HG03060 (cell line): Measurements from ENCODE around the gene KCNAB1.

ENCODE experiments used
- ATAC-seq: cut with Tn5 transposase; IDR thresholded peaks from one replicate; pipeline ENCODE4 v1.9.1; 2021; ENCODE audit warnings: low read depth, moderate number of reproducible peaks; ENCODE audit not compliant: unreplicated experiment

KCNAB1 gene

DNA sequence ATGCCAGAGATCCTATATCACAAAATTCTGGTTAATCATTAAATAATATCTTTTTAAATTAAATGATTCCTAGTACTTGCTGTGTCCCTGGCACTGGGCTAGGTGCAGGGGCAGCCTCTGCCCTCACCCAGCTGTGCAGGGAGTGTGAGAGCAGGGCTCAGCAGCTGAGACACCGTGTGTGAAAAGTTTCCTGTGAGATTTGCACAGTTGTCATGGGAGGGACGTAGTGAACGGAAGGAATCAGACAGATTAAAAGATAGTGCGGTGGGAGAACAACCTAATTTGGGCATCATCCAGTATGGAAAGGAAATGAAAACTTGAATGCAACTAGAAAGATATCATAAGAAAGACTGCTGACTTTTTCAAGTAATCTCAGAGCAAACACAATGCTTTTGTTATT lies 230.4 kb downstream of the KCNAB1 start:
- no peak for ATAC-seq

DNA sequence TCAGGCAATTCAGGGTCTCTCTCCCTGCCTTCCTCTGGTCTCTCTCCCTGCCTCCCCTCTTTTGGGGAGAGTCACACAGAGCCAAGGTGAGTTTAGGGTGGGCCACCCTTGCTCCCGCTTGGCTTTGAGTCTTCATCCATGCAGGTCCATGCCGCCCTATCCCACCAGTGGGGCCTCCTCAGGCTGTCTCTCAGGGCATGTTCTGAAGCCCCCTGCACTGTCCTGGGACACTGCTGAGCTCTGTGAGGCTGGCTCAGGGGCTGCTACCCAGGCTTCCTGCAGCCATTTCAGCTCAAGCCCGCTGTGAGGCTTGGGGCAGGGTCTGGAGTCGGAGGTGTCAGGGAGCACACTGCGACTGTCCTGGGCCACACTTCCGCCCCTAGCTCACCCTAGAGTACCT lies 231.4 kb downstream of the KCNAB1 start:
- no peak for ATAC-seq

DNA sequence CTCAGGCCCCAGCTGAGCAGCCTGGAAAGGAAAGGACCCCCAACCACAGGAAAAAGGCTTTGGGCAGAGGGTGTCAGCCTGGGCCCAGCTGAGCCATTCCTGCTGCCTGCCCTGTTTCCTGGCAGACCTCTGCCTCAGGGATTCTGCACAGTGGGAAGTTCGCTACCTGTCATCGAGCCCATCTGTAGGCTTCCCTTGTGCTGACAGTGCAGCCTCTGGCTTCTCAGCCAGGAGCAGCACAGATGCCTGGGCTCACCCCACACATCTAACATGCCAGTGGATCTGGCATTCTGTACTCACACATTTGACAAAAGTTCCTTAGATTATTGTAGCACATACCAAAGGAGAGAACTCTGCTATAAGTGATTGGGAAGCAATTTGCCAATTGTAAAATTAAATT lies 232.3 kb downstream of the KCNAB1 start:
- no peak for ATAC-seq

DNA sequence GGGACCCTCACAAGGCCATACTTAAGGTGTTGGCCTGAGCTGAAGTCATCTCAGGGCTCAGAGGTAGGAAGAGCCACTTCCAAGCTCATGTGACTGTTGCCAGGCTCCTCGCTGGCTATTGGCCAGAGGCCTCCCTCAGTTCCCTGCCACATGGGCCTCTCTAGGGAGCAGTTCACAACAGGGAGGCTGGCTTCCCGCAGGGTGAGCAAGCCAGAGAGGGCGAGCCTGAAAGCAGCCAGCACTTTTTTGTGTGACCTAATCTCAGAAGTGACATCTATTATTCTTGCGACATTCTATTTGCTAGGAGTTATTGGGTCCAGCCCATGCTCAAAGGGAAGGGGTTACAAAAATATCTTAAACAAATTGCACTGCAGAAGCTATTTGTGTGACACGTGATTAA lies 233.2 kb downstream of the KCNAB1 start:
- ATAC-seq = no peak

DNA sequence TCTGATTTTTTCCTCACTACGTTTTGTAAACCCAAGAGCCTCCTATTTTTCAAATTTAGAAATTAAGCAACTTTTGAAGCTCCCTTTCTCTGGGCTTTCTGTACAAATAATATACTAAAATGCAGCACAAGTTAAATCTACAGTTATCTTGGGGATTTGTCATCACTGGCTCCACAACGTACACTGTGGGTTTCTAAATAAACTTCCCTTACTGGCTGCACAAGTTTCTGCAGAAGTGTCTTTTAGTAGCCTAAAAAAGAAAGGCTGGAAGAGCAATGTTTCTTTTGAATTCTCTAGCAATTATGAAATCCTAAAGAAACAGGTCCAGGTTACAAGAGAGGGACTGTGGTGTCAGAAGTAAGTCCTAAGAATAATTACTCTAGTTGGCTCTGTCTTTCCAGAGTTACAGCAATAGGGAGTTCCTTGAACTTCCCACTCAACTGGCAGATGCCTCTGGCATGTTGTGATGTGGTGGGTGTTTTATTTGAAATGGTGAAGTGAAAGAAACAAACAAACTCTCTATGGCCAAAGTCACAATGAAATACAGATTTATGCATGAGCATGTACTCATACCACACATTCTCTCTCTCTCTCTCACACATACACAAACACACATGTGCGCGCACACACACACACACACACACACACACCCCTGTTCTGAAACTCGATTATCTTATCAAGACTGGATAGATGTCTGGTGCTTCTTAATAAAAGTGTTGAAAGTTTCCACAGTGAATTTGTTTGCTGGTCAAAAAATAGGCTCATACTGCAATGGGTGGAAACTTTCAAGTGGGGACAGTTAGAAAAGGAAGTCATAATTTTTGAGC lies 236.4 kb downstream of the KCNAB1 start:
- no peak for ATAC-seq

DNA sequence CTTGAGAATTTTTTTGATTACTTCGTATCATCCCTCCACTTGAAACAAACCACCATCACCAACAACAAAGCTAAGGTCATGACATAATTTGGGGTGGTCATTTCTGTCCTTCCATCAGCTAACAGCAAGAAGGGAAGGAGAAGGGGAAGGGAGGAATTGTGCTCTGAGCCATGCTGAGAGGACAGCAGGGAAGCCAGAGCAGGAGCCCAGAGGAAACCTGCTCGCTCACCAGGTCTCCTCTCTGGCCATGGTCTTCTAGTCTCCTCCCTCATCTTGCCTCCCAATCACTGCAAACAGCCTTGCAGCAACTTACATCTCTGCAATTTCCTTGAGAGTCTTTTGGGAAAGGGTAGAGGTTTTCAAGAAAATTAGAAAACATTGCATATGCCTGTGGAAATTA lies 237.9 kb downstream of the KCNAB1 start:
- no peak for ATAC-seq

DNA sequence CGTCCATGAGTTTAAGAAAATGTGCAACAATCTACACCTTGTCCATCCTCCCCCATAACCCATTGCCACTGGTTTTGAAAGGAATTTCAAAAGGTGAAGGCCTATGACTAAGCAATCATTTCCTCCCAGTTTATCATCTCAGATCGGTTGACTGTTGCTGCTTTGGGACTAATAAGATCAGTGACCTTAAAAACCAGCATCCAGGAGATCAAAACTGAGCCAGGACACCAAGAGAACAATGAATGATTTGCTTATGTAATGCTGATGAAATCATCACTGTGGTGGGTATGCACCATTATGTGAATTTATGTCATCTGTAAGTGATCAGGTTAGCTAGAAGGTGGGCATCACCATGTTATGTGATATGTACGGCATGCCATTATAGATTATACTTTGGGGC lies 239.0 kb downstream of the KCNAB1 start:
- no peak for ATAC-seq

DNA sequence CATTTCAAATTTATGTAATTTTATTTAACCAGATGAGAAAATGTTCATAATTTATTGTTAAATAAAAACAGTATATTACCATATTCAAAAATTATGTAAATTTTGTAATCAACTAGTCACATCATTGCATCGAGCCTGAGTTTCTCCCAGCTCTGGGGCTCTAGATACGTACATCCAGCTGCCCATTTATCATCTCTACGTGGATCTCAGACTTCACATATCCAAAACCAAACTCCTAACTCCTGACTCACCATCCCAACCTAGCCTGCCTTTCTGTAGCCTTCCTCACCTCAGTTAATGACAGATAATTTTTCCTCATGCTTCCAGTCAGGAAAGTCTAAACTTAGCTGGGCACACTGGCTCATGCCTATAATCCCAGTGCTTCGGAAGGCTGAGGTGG lies 239.7 kb downstream of the KCNAB1 start:
- no peak for ATAC-seq

DNA sequence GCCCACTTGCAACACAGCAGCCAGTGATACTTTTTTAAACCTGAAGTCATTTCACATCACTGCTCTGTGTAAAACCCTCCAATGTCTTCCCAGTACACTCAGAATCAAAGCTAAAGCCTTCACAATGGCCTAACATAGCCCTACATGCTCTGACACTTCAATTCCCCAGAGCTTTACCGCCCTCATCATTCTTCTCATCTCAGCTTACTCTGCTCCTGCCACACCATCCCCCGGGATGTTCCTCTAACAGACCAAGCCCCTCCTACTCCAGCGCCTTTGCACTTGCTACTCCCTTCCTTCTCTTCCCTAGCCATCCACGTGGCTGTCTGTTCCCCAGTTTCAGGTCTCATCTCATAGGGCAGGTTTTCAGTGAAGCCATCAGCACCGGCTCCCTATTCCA lies 240.6 kb downstream of the KCNAB1 start:
- no peak for ATAC-seq

DNA sequence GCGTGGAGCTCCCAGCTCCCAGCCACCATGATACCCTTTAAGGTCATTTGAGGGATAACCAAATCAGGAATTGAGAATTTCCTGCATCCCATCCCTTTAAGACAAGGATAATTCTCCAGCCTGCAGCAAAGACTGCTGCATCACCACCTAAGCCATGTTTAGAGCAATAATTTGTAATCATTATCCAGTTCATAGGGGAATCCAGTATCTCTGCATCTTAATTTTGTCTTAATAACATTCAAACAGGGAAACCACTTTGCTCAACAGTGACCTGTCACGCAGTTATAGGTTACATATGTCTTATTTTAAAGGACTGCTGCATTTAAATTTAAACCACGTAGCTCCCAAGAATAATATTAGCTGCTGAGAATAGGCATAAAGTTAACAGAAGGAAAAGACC lies 246.2 kb downstream of the KCNAB1 start:
- no peak for ATAC-seq

DNA sequence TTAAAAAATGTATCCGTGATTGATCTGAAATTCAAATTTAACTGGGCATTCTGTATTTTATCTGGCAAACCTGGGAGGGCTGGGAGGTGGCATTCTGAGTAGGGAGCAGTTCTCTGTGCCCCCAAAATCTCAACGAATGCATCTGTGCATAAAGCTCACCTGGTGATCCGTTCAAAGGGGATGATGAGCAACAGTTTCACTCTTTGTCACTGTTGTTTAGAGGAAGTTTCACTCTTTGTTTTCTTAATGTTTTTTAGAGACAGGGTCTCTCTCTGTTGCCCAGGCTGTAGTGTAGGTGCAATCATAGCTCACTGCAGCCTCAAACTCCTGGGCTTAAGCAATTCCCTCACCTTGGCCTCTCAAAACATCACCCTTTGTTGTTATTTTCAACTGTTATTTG lies 247.8 kb downstream of the KCNAB1 start:
- ATAC-seq = no peak

DNA sequence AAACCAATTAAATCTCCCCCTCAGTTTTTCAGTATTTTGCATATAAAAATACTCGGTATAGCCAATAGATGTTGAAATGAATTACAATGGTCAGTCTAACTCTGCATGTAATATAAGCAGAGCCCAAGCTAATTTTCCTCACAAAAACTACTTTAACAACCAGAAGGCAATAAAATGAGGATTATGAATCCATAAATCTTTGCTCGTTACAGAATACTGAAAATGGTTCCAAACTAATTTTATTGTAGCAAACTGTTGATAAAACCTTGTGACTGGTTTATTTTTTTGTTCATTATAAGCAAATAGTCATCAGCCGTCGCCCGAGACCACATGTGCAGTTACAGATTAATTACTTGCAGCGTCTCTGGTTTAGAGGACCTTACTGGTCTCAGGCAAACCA lies 251.3 kb downstream of the KCNAB1 start:
- no peak for ATAC-seq

DNA sequence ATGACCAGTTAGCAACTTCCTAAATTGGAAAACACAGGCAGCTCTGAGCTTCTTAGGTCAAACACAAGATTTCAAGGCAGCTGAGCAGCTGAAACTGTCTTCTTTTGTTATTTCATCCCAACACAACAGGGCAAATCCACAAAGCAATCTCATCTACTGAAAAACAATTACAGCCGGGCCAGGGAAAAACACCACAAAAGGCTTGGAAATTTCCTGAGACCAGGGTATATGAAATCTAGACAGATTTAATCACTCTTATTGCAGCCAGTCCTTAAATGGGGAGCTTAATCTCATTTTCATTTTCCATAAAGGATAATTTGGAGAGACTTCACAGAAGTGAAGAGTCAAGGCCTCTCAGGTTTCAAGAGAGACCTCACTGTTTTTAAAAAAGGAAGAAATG lies 252.7 kb downstream of the KCNAB1 start:
- ATAC-seq = no peak

DNA sequence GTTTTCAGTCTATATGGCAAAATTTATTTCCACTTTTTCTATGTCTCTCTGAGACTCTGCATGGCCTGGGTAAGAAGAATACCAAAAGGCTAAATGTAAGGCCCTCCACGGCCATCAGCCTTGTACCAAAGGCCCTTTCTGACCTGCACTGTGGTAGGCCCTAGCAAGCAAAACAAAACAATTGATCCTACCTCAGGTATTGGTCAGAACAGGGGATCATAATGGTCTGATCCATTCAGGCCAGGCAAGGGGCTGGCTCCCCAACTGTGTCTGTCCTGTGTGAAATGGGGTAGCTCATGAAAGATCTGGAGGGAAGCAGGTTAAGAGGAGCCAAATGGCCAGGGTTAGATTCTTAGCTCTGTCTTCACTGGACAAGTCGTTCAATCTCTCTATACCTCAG lies 253.3 kb downstream of the KCNAB1 start:
- ATAC-seq = no peak

DNA sequence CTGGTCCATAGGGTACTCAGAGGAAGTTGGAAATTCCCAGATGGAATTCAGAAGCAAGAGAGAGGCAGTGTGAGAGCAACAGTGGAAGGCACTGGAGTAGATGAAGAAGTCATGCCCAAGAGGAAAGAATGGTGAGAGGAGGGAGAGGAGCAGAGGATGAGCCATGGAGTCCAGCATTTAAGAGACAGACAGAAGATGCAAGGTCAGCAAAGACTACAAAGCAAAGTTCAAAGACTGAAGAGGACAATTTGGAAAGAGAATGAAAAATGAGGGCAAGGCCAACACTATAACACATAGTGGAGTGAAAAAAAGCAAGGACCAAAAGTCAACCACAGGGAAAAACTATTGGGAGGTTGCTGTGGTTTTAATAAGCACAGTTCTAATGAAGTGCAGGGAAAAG lies 255.8 kb downstream of the KCNAB1 start:
- ATAC-seq = no peak

DNA sequence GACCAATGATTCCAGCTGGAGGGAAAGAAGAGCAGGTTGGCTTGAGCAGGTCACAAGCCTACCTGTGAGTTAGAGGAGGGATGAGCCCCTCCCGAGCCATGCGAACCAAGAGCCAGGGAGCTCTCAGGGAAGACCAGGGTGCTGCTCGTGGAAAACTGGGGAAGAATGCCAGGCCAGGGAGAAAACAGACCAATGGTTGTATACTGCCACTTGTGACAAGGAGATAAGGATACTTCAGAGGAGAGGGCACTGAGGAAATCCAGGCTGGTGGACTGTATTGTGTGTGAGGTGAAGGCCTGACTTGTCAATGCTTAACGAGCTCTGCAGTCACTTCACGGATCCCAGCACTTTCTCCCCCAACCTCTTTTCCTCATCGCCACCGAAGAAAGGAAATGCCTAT lies 256.9 kb downstream of the KCNAB1 start:
- no peak for ATAC-seq

DNA sequence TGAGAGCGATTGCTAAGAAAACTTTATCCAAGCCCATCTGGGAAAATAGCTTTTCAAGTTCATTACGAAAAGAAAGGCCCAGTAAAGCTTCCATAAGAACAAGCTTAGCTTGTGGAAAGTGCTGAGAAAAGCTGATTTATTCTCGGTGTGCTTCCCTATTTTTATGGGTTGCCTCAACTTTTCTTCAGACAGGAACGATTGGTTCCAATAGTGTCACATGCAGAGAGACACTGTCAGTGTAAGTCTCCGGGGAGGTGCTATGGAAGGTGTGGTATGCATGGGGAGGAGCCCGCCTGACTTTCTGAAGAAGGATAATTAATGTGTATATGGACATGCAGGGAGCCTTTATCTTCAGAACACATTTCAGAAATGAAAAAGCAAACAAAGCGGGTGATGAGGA lies 257.3 kb downstream of the KCNAB1 start:
- ATAC-seq = no peak

DNA sequence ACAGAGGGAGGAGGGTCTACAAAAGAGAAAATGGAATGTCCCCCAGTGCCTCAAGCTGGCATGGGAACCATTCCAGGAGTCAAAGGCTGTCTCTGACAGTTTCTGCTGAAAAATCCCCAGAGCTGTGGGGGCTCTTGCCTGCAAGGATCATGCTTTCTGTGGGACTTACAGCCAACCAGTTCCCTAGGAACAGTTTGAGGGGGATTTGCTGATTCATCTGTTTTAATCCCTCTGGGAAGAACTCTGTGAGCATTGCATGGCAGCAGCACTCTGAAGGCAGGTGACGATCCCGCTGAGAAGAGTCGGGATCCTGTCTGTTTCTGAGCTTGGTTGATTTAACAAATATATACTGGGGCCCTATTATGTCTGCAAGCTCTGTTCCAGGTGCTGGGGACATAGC lies 258.5 kb downstream of the KCNAB1 start:
- no peak for ATAC-seq

DNA sequence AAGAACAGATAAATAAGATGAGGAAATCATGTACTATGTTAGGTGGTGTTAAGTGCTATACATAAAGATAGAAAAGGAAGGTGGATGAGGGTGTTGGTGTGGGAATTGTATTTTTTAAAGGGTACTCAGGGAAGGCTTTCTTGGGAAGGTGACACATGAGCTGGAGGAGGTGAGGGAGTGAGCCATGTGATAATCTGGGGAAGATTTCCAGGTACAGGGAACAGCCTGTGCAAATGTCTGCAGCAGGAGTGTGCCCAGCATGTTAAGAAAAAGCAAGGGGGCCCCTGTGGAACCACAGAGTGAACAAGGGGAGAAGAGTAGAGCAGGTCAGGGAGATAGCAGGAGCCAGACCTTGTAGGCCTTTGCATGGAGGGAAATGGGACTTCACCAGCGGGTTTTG lies 258.9 kb downstream of the KCNAB1 start:
- ATAC-seq = no peak

DNA sequence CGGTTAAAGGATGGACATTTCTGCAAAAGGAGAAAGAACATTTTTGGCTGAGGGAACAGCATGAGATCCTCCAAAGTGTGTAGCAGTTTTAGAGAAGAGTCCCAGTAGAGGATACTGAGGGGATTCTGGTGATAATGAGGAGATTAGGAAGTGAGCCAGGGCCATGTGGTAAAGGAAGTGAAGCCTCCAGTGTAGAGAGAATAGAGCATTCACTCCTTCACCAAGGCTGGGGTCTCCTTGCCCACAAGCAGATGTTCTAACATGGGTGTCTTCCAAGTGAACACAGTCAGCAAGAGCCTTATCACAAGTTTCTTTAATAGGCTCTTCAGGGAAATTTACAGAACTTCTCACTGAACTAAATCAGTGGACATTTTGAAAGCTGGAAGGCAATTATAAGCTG lies 260.9 kb downstream of the KCNAB1 start:
- ATAC-seq = no peak

DNA sequence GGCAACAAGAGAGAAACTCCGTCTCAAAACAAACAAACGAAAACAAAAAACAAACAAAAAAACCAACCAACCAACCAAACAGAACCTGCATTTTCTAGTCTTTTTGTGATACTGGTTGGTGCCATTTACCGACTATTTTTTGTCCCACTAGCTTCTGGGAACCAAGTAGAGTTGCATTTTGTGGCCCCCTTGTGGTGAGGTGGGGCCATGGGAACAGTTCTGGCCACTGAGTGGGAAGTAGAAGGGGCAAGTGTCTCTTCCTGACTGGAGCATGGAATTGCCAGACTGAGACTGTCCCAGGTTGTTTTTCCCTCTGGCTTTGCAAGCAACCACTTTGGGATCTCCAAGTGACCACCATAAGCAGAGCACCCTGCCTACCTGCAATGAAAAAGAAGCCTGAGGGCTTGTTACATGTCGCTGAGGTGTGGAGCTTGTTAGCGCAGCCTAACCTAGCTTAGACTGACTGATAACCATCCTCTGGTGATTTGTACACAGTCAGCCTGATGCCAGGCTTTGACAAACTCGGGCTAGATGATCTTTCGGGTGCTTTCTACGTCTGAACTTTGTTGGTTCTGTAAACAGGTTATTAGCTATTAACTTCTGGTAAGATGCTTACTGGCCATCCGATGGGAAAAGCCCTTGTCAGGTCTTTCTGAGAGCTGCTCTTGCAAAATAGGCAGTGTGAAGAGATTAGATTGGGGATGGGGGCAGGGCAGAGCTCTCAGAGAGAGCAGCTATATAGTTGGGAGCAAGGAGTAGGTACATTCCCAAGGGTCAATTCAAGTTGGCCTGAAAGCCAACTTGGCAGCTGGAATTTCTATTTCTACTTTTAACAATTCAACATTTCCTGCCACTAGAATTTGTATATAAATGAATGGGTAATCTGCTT lies 262.3 kb downstream of the KCNAB1 start:
- no peak for ATAC-seq
